Epithelial cell of esophagus (primary cell): ENCODE data around the gene ARHGEF7.

Experiments
- DNase-seq: peaks from one replicate; pipeline ENCODE4 v3.0.0; 2010; ENCODE audit warnings: low read depth
- H3K4me3 ChIP-seq: 2 replicates; pipeline ENCODE4 v1.5.1; 2011; ENCODE audit warnings: mild to moderate bottlenecking, low read length, control low read depth
- CTCF ChIP-seq: IDR thresholded peaks from 2 replicates; pipeline ENCODE4 v1.5.1; 2011; ENCODE audit warnings: low read depth, mild to moderate bottlenecking, low read length, control low read depth, inconsistent platforms; ENCODE audit not compliant: insufficient read depth; ENCODE audit errors: missing control alignments

The ARHGEF7 gene

DNA sequence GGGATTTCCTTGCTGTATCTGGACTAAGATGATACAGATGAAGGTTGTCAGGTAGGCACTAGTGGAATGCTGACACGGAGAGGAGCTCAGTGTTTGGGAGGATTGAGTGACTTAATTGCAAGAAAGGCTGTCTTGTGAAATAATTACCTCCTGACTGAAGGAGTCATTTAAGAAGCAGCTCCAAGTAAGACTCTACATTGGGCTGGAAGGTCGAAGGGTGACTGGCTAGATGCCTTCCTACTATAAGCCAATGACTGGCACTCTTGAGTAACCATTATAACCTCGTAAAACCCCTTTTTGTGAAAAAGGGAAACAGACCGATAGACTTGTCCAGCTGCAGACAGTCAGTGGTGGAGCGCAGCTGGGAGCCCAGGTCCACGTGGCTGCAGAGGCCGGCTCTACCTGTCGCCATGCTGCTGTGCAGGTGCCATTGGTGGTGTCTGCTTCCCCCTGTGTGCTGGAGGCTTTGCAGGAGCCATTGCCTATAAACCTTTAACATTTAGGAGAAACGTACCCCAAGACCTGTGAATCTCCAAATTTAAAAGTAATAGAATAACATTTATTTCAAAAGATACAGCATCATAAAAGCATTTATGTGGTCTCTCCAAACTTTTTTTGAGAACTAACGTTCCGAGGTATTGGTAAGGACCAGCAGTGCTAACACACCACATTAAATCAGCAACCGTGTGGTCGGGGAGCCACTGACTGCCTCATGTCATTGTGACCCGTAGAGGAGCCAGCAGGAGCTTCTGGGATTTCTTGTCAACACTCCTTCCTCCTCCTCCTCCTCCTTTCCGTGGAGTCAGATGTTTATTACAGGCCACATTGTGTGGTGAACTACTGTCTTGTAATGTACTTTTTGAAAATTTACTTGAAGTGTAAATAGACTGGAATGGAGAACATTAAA is 124.9 kb downstream of the ARHGEF7 start:
- H3K4me3 ChIP-seq, result no peak overlapping the region
- DNase-seq, result no peak
- TF ChIP-seq CTCF, result no peak

GRCh38 chr13:111241006-111241755 is 126.1 kb downstream of the ARHGEF7 start:
- no peak overlapping the region for H3K4me3 ChIP-seq
- TF ChIP-seq CTCF, result no peak
- DNase-seq, result no peak

- TF ChIP-seq CTCF, result no peak
- DNase-seq, result no peak
- no peak overlapping the region for H3K4me3 ChIP-seq
Measured at GRCh38 chr13:111241862-111242261, 126.8 kb downstream of the ARHGEF7 start.

DNA sequence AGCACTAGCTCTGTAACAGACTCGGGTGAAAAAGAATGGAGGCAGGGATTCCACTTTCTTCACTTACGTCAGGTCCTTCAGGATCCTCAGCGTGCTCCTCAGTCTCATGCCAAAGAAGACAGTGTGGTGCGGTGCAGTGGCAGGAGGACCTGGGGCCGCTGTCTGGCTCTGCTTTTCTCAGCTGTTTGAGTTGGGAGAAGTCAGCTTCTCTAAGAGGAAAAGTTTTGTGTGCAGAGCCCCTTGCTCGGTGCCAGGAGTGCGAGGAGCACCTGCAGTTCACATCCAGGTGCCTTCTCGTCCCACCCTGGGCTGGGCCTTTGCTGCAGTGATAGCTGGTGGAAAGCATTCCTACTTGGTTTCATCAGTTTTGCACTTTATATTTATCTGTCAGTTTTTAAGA is 127.5 kb downstream of the ARHGEF7 start:
- no peak for DNase-seq
- no peak overlapping the region for H3K4me3 ChIP-seq
- no peak for TF ChIP-seq CTCF

DNA sequence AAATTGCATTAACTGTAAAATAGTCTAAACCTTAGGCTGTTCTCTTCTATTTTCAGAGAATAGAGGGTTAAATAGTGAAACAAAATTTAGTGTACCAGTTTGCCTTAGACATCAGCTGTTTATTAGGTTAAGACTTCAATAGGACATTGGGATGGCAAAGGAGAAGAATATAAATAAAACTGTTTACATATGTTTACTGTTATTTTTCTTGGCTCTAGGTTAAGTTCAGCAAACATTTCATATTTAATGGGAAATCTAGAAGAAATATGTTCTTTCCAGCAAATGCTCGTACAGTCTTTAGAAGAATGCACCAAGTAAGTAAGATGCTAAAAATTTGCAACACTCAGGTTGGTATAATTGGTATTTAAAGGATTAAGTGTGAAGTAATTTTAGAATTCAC is 128.9 kb downstream of the ARHGEF7 start:
- no peak for TF ChIP-seq CTCF
- no peak for DNase-seq
- no peak overlapping the region for H3K4me3 ChIP-seq

DNA sequence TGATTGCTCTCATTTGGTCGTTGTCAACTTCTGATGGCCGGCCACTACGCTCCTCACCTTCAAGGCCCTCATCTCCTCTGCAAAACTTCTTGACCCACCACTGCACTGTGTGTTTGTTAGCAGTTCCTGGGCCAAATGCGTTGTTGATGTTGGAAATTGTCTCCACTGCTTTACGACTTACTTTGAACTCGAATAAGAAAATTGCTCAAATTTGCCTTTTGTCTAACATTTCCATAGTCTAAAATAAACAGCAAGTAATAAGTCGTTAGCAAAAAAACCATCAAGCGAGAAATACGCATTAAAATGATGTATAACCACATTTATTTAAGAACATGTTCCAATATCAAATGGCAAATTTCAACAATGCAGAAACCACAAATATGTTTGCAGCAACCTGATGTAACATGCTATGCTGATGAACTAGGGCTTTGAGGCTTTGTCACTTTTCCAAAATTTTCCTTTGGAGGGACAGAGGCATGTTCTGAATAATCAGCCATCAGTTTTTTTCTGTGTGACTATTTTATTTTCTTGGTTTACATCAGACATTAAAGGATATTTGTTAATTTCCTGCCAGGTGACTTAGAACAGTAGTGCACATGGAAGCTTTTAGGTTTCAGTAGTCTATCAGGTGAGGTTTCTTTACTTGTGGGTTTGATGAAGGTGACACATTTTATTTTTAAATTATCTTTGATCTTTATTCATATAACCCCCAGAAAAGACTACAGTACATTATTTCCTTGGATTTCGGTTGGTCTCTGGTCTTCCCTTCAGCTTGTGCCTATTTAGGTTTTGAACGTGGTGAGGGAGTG is 130.7 kb downstream of the ARHGEF7 start:
- H3K4me3 ChIP-seq, result no peak overlapping the region
- no peak for TF ChIP-seq CTCF
- no peak for DNase-seq
